ENCODE data around the gene BAIAP2. TPM values are rescaled to one million over a fixed set of nuclear protein-coding genes. Genes with fewer than 3 reads are reported as not detected.

BAIAP2 gene
- total RNA-seq, 1 donor from 2014 or later: 48.9 TPM

- Mint-ChIP-seq H3K4me1 (no peaks in the 10 kb centered on the region), H3K27me3 (ENCODE audit: low read depth) (no peaks in the 10 kb centered on the region), H3K9me3 (no peaks in the 10 kb centered on the region), H3K36me3 (no peaks in the 10 kb centered on the region), H3K4me3 (no peak overlapping the region), H3K27ac (no peak overlapping the region)
- no peak for DNase-seq (ENCODE audit: low spot score in 2 of 2, unreplicated experiment in 2 of 2)
- TF ChIP-seq CTCF (IDR thresholded peaks at IDR 0.05; ENCODE audit: unreplicated experiment): no peak
Measured at GRCh38 chr17:81127133-81127455, 92.1 kb downstream of the BAIAP2 start.

GRCh38 chr17:81127526-81128177, 92.7 kb downstream of the BAIAP2 start:
- Mint-ChIP-seq H3K27me3 (ENCODE audit: low read depth) (no peaks in the 10 kb centered on the region), H3K9me3 (no peaks in the 10 kb centered on the region), H3K27ac (no peak overlapping the region), H3K4me1 (no peaks in the 10 kb centered on the region), H3K4me3 (no peak overlapping the region), H3K36me3 (no peaks in the 10 kb centered on the region)
- no peak for DNase-seq (ENCODE audit: low spot score in 2 of 2, unreplicated experiment in 2 of 2)
- TF ChIP-seq CTCF (IDR thresholded peaks at IDR 0.05; ENCODE audit: unreplicated experiment): no peak

- H3K36me3 Mint-ChIP-seq: no peaks in the 10 kb centered on the region
- H3K4me1 Mint-ChIP-seq: no peaks in the 10 kb centered on the region
- H3K27ac Mint-ChIP-seq: no peak overlapping the region
- H3K9me3 Mint-ChIP-seq: no peaks in the 10 kb centered on the region
- no peak for TF ChIP-seq CTCF (IDR thresholded peaks at IDR 0.05; ENCODE audit: unreplicated experiment)
- no peak overlapping the region for H3K4me3 Mint-ChIP-seq
- DNase-seq (ENCODE audit: low spot score in 2 of 2, unreplicated experiment in 2 of 2): no peak
- H3K27me3 Mint-ChIP-seq (ENCODE audit: low read depth): no peaks in the 10 kb centered on the region
Measured at GRCh38 chr17:81128338-81128737, 93.4 kb downstream of the BAIAP2 start.

GRCh38 chr17:81128774-81129173, 93.8 kb downstream of the BAIAP2 start:
- no peak overlapping the region for H3K4me3 Mint-ChIP-seq
- H3K27me3 Mint-ChIP-seq (ENCODE audit: low read depth): no peaks in the 10 kb centered on the region
- H3K27ac Mint-ChIP-seq: no peak overlapping the region
- no peak for DNase-seq (ENCODE audit: low spot score in 2 of 2, unreplicated experiment in 2 of 2)
- H3K36me3 Mint-ChIP-seq: no peaks in the 10 kb centered on the region
- TF ChIP-seq CTCF (IDR thresholded peaks at IDR 0.05; ENCODE audit: unreplicated experiment): no peak
- no peaks in the 10 kb centered on the region for H3K9me3 Mint-ChIP-seq
- no peaks in the 10 kb centered on the region for H3K4me1 Mint-ChIP-seq

GRCh38 chr17:81129289-81129688, 94.3 kb downstream of the BAIAP2 start:
- no peaks in the 10 kb centered on the region for H3K36me3 Mint-ChIP-seq
- no peak overlapping the region for H3K4me3 Mint-ChIP-seq
- TF ChIP-seq CTCF (IDR thresholded peaks at IDR 0.05; ENCODE audit: unreplicated experiment): no peak
- DNase-seq (ENCODE audit: low spot score in 2 of 2, unreplicated experiment in 2 of 2): no peak
- H3K9me3 Mint-ChIP-seq: no peaks in the 10 kb centered on the region
- H3K27ac Mint-ChIP-seq: no peak overlapping the region
- H3K27me3 Mint-ChIP-seq (ENCODE audit: low read depth): no peaks in the 10 kb centered on the region
- H3K4me1 Mint-ChIP-seq: no peaks in the 10 kb centered on the region
